Measurements from ENCODE around the gene RAD51B.

- TF ChIP-seq CTCF (IDR thresholded peaks at IDR 0.05) (no peak), EP300 (IDR thresholded peaks at IDR 0.05) (no peak), POLR2AphosphoS5 (IDR thresholded peaks at IDR 0.05) (no peak), POLR2A (IDR thresholded peaks at IDR 0.05) (no peak)
Measured at GRCh38 chr14:68760761-68761160, 941.2 kb downstream of the RAD51B start.
